CD8-positive, alpha-beta memory T cell (primary cell): Measurements from ENCODE around the gene TMC7. TPM values are rescaled to one million over a fixed set of nuclear protein-coding genes. Genes with fewer than 3 reads are reported as not detected.

Source experiments
- CTCF ChIA-PET: fragments of 350-600 bp; sonication (Branson Sonifier 250); formaldehyde crosslinking; loops from one replicate; lab custom pipeline; 2021; ENCODE audit warnings: antibody characterized with exemption; lab: Charles Lee
- POLR2A ChIA-PET: fragments of 350-600 bp; sonication (Branson Sonifier 250); formaldehyde crosslinking; loops from one replicate; lab custom pipeline; 2021; ENCODE audit warnings: antibody characterized with exemption; lab: Charles Lee
- DNase-seq, 5 donors: peaks; one replicate each; pipeline versions ENCODE4 v3.0.0 to v3.0.0-alpha.2; 2020 to 2022; ENCODE audit warnings: mixed read lengths in 1 of 5
- H3K27ac ChIP-seq: one replicate; pipeline ENCODE4 v1.7.0; 2013; ENCODE audit warnings: low read depth, mild to moderate bottlenecking, low read length, moderate library complexity
- H3K27me3 ChIP-seq: 2 replicates; pipeline ENCODE4 v1.7.0; 2013; ENCODE audit warnings: low read length, mild to moderate bottlenecking; ENCODE audit not compliant: insufficient read depth, poor library complexity, severe bottlenecking
- H3K36me3 ChIP-seq: 2 replicates; pipeline ENCODE4 v1.7.0; 2013; ENCODE audit warnings: mild to moderate bottlenecking, low read length, moderate library complexity; ENCODE audit not compliant: insufficient read depth
- H3K4me1 ChIP-seq: 2 replicates; pipeline ENCODE4 v1.7.0; 2013; ENCODE audit warnings: mild to moderate bottlenecking, low read length, moderate library complexity; ENCODE audit not compliant: insufficient read depth
- H3K4me3 ChIP-seq: 2 replicates; pipeline ENCODE4 v1.7.0; 2013; ENCODE audit warnings: mild to moderate bottlenecking, low read length
- H3K9me3 ChIP-seq: 2 replicates; pipeline ENCODE4 v1.7.0; 2013; ENCODE audit warnings: mild to moderate bottlenecking, low read length
- H3K27ac Mint-ChIP-seq, 8 donors: one replicate each; pipeline ENCODE4 v1.8.0; 2020 to 2021; ENCODE audit warnings: mixed read lengths in 8 of 8, mild to moderate bottlenecking in 6 of 8, inconsistent platforms in 3 of 8, moderate library complexity in 3 of 8
- H3K27me3 Mint-ChIP-seq, 2 donors: one replicate each; pipeline ENCODE4 v1.8.0; 2020 to 2021; ENCODE audit warnings: mixed read lengths in 2 of 2, mild to moderate bottlenecking in 1 of 2, moderate library complexity in 1 of 2
- H3K36me3 Mint-ChIP-seq, 3 donors: one replicate each; pipeline ENCODE4 v1.8.0; 2020 to 2021; ENCODE audit warnings: mixed read lengths in 3 of 3, inconsistent platforms in 1 of 3, mild to moderate bottlenecking in 1 of 3
- H3K4me1 Mint-ChIP-seq, 3 donors: one replicate each; pipeline ENCODE4 v1.8.0; 2020 to 2021; ENCODE audit warnings: mixed read lengths in 3 of 3, inconsistent platforms in 1 of 3, mild to moderate bottlenecking in 1 of 3
- H3K4me3 Mint-ChIP-seq, 7 donors: one replicate each; pipeline ENCODE4 v1.8.0; 2020 to 2021; ENCODE audit warnings: mixed read lengths in 7 of 7, mild to moderate bottlenecking in 6 of 7, moderate library complexity in 4 of 7, inconsistent platforms in 2 of 7
- H3K9me3 Mint-ChIP-seq, 5 donors: one replicate each; pipeline ENCODE4 v1.8.0; 2020 to 2022; ENCODE audit warnings: mixed read lengths in 5 of 5, mild to moderate bottlenecking in 3 of 5, moderate library complexity in 2 of 5, inconsistent platforms in 1 of 5
- polyA plus RNA-seq: library from polyadenylated mRNA; unstranded; fragments of 300-500 nt; fragmentation: Illumina TruSeq; gene quantifications from one replicate; pipeline ENCODE4 v1.2.3, GENCODE V29; 2021
- total RNA-seq, 2 experiments: library from RNA; stranded (reverse); gene quantifications; one replicate each; pipeline ENCODE4 v1.2.3, GENCODE V29; 2021

The TMC7 gene
- total and polyA plus RNA-seq, 3 experiments from 2014 or later = not detected

- Histone ChIP-seq H3K4me3 (no peak overlapping the region), H3K27me3 (no peaks in the 10 kb centered on the region), H3K9me3 (no peaks in the 10 kb centered on the region), H3K4me1 (peaks cover 3% of the 10 kb centered on the region), H3K36me3 (no peaks in the 10 kb centered on the region), H3K27ac (no peak overlapping the region)
- ChIA-PET POLR2A (no interaction called here), CTCF (interaction anchor here (1.5 kb wide), 1 partner anchor 23 kb away, joined by 4 read pairs; no protein-coding TSS in a partner anchor)
- Mint-ChIP-seq H3K27ac (no peak overlapping the region), H3K4me1 (peaks cover 4 to 8% (median 5%) of the 10 kb centered on the region in 3 donors), H3K36me3 (peaks cover 0 to 4% (median 2%) of the 10 kb centered on the region in 3 donors), H3K9me3 (no peaks in the 10 kb centered on the region), H3K27me3 (peaks cover 4 to 22% of the 10 kb centered on the region in 2 donors), H3K4me3 (no peak overlapping the region)
- DNase-seq = no peak
Measured at GRCh38 chr16:19062706-19063105, 79.0 kb downstream of the TMC7 start.

- H3K4me3 ChIP-seq = no peak overlapping the region
- H3K27me3 ChIP-seq = no peaks in the 10 kb centered on the region
- H3K4me1 Mint-ChIP-seq = peaks cover 6 to 22% (median 18%) of the 10 kb centered on the region in 3 donors
- ChIA-PET POLR2A (interaction anchor here (1.0 kb wide), 1 partner anchor 266 kb away, joined by 4 read pairs; the partner anchor contains the start of gene ARL6IP1), CTCF (interaction anchor here (0.9 to 1.6 kb wide), 4 partner anchors 8 to 488 kb away, joined by 3 to 9 read pairs (median 3); partner anchors contain the start of genes RPS15A and VPS35L)
- H3K27ac ChIP-seq = peak overlapping the region; percentile 100
- H3K4me1 ChIP-seq = peaks cover 14% of the 10 kb centered on the region
- H3K9me3 Mint-ChIP-seq = no peaks in the 10 kb centered on the region
- peak overlapping the region; percentile 92 to 100 (median 98) for H3K27ac Mint-ChIP-seq
- H3K27me3 Mint-ChIP-seq = peaks cover 1 to 3% of the 10 kb centered on the region in 2 donors
- peaks cover 0 to 13% (median 2%) of the 10 kb centered on the region in 3 donors for H3K36me3 Mint-ChIP-seq
- DNase-seq = no peak
- H3K36me3 ChIP-seq = no peaks in the 10 kb centered on the region
- H3K9me3 ChIP-seq = no peaks in the 10 kb centered on the region
- H3K4me3 Mint-ChIP-seq = peak overlapping the region; percentile 92 to 96 (median 95)
Measured at GRCh38 chr16:19066988-19067348, 83.2 kb downstream of the TMC7 start.

- no peaks in the 10 kb centered on the region for H3K9me3 Mint-ChIP-seq
- peak within 1 kb of the TSS; percentile 92 to 96 (median 95) for H3K4me3 Mint-ChIP-seq
- ChIA-PET CTCF (interaction anchor here (0.7 to 1.6 kb wide), 5 partner anchors 9 to 488 kb away, joined by 3 to 9 read pairs (median 3); partner anchors contain the start of genes RPS15A and VPS35L), POLR2A (interaction anchor here (0.6 to 1.0 kb wide), 3 partner anchors 28 to 457 kb away, joined by 3 to 4 read pairs (median 3); partner anchors contain the start of genes ARL6IP1 and CCP110)
- no peaks in the 10 kb centered on the region for H3K36me3 ChIP-seq
- H3K4me1 ChIP-seq = peaks cover 14% of the 10 kb centered on the region
- peaks cover 1 to 3% of the 10 kb centered on the region in 2 donors for H3K27me3 Mint-ChIP-seq
- H3K27ac Mint-ChIP-seq = peak within 1 kb of the TSS; percentile 92 to 100 (median 98)
- no peaks in the 10 kb centered on the region for H3K27me3 ChIP-seq
- H3K27ac ChIP-seq = peak within 1 kb of the TSS; percentile 100
- H3K4me3 ChIP-seq = peak within 1 kb of the TSS; percentile 93
- H3K36me3 Mint-ChIP-seq = peaks cover 0 to 19% (median 2%) of the 10 kb centered on the region in 3 donors
- no peaks in the 10 kb centered on the region for H3K9me3 ChIP-seq
- DNase-seq = peak; percentile 98 to 99 (median 99)
- peaks cover 8 to 22% (median 19%) of the 10 kb centered on the region in 3 donors for H3K4me1 Mint-ChIP-seq
Measured at GRCh38 chr16:19067349-19068236, 83.9 kb downstream of the TMC7 start, which contains the start of gene COQ7. Gene COQ7 (plus strand): TSS chr16:19067614. CDS start chr16:19067665, 51 bp downstream.

GRCh38 chr16:19068237-19068815, 84.6 kb downstream of the TMC7 start:
- peaks cover 14% of the 10 kb centered on the region for H3K4me1 ChIP-seq
- Mint-ChIP-seq H3K27me3 (peaks cover 0 to 1% of the 10 kb centered on the region in 2 donors), H3K36me3 (peaks cover 0 to 21% (median 2%) of the 10 kb centered on the region in 3 donors), H3K9me3 (no peaks in the 10 kb centered on the region), H3K4me3 (peak overlapping the region; percentile 92 to 96 (median 95)), H3K4me1 (peaks cover 8 to 22% (median 19%) of the 10 kb centered on the region in 3 donors), H3K27ac (peak overlapping the region; percentile 92 to 100 (median 98))
- peak overlapping the region; percentile 93 for H3K4me3 ChIP-seq
- CTCF ChIA-PET = interaction anchor here (0.7 to 1.7 kb wide), 8 partner anchors 9 to 687 kb away, joined by 3 to 9 read pairs (median 3); partner anchors contain the start of gene VPS35L
- no peaks in the 10 kb centered on the region for H3K36me3 ChIP-seq
- no peak for DNase-seq
- H3K27me3 ChIP-seq = no peaks in the 10 kb centered on the region
- no peaks in the 10 kb centered on the region for H3K9me3 ChIP-seq
- POLR2A ChIA-PET = interaction anchor here (0.6 to 1.0 kb wide), 5 partner anchors 27 to 456 kb away, joined by 3 to 7 read pairs (median 4); partner anchors contain the start of genes ARL6IP1 and CCP110
- peak overlapping the region; percentile 100 for H3K27ac ChIP-seq

- Mint-ChIP-seq H3K27me3 (no peaks in the 10 kb centered on the region), H3K9me3 (no peaks in the 10 kb centered on the region), H3K4me1 (peaks cover 6 to 18% (median 17%) of the 10 kb centered on the region in 3 donors), H3K27ac (peak overlapping the region in 2 of 8 donors; percentile 53 to 85), H3K4me3 (peak overlapping the region in 1 of 7 donors; percentile 51), H3K36me3 (peaks cover 2 to 46% (median 10%) of the 10 kb centered on the region in 3 donors)
- peak; percentile 12 to 60 (median 23) for DNase-seq
- H3K36me3 ChIP-seq = no peaks in the 10 kb centered on the region
- H3K27ac ChIP-seq = no peak overlapping the region
- H3K27me3 ChIP-seq = no peaks in the 10 kb centered on the region
- no peaks in the 10 kb centered on the region for H3K9me3 ChIP-seq
- CTCF ChIA-PET = interaction anchor here (0.7 to 1.3 kb wide), 2 partner anchors 14 to 270 kb away, joined by 3 to 5 read pairs; partner anchors contain the start of gene ARL6IP1
- POLR2A ChIA-PET = no interaction called here
- no peak overlapping the region for H3K4me3 ChIP-seq
- peaks cover 12% of the 10 kb centered on the region for H3K4me1 ChIP-seq
Measured at GRCh38 chr16:19071811-19072777, 88.4 kb downstream of the TMC7 start.

GRCh38 chr16:19073344-19073743, 89.6 kb downstream of the TMC7 start:
- ChIA-PET CTCF (interaction anchor here (1.3 kb wide), 1 partner anchor 13 kb away, joined by 5 read pairs; no protein-coding TSS in a partner anchor), POLR2A (no interaction called here)
- Histone ChIP-seq H3K4me3 (no peak overlapping the region), H3K27ac (no peak overlapping the region), H3K9me3 (no peaks in the 10 kb centered on the region), H3K4me1 (peaks cover 7% of the 10 kb centered on the region), H3K36me3 (no peaks in the 10 kb centered on the region), H3K27me3 (no peaks in the 10 kb centered on the region)
- H3K9me3 Mint-ChIP-seq = no peaks in the 10 kb centered on the region
- no peak overlapping the region for H3K4me3 Mint-ChIP-seq
- no peak for DNase-seq
- peaks cover 4 to 9% (median 8%) of the 10 kb centered on the region in 3 donors for H3K4me1 Mint-ChIP-seq
- H3K27me3 Mint-ChIP-seq = no peaks in the 10 kb centered on the region
- H3K36me3 Mint-ChIP-seq = peaks cover 4 to 47% (median 12%) of the 10 kb centered on the region in 3 donors
- peak overlapping the region in 2 of 8 donors; percentile 19 to 72 for H3K27ac Mint-ChIP-seq
